Left ventricle myocardium superior (tissue), 1 donor: ENCODE measurements around the gene NAV2. TPM values are rescaled to one million over a fixed set of nuclear protein-coding genes. Genes with fewer than 3 reads are reported as not detected.

ENCODE experiments used
- ATAC-seq: fragments of 200-7000 bp; cut with Tn5 transposase; one replicate; pipeline ENCODE4 v1.9.1; 2020; ENCODE audit warnings: mild to moderate bottlenecking, moderate library complexity
- DNase-seq: peaks from one replicate; pipeline ENCODE4 v3.0.0-alpha.2; 2020
- intact Hi-C: fragments of 100-400 bp; cut with micrococcal nuclease; formaldehyde crosslinking; loops from one replicate; pipeline ENCODE4 v1.11.0; 2022
- total RNA-seq: library from RNA; stranded (reverse); fragmentation: NEBNext Ultra II Directional; extraction: Animal tissue kit (Norgen Biotek cat#: 25700); gene quantifications from one replicate; pipeline ENCODE4 v1.2.1, GENCODE V29; 2021
- donor health status: DM: no; HTN: yes; CAD: no; lungs with severe emphysema.

Gene NAV2
- total RNA-seq, 1 donor from 2014 or later: 8.8 TPM

- ATAC-seq (no peak), DNase-seq (no peak)
- intact Hi-C loops: no loop called here
Measured at GRCh38 chr11:19866521-19866920, 153.9 kb downstream of the NAV2 start.

GRCh38 chr11:19867064-19867463 is 154.4 kb downstream of the NAV2 start:
- intact Hi-C loops: no loop called here
- ATAC-seq (no peak), DNase-seq (no peak)

GRCh38 chr11:19868281-19868821 is 155.7 kb downstream of the NAV2 start:
- ATAC-seq (peak; percentile 90), DNase-seq (peak; percentile 37)
- intact Hi-C loops: no loop called here

- intact Hi-C loops: no loop called here
- ATAC-seq: no peak
- no peak for DNase-seq
Measured at GRCh38 chr11:19868871-19869270, 156.2 kb downstream of the NAV2 start.

GRCh38 chr11:19869466-19869865 is 156.8 kb downstream of the NAV2 start:
- no peak for DNase-seq
- intact Hi-C loops: no loop called here

GRCh38 chr11:19869946-19870589 is 157.4 kb downstream of the NAV2 start:
- intact Hi-C loops: loop anchor here (10.0 kb wide), 1 partner anchor 105 kb away; no protein-coding TSS in a partner anchor
- ATAC-seq (peak; percentile 36), DNase-seq (no peak)

More at GRCh38 chr11:19869466-19869865, 156.8 kb downstream of the NAV2 start:
- no peak for ATAC-seq

- no peak for DNase-seq
- intact Hi-C loops: loop anchor here (10.0 kb wide), 1 partner anchor 107 kb away; no protein-coding TSS in a partner anchor
- ATAC-seq: no peak
Measured at GRCh38 chr11:19871531-19871930, 158.9 kb downstream of the NAV2 start.

- ATAC-seq (no peak), DNase-seq (no peak)
- intact Hi-C loops: loop anchor here (10.0 kb wide), 1 partner anchor 108 kb away; no protein-coding TSS in a partner anchor
Measured at GRCh38 chr11:19872512-19873145, 160.0 kb downstream of the NAV2 start.

- intact Hi-C loops: loop anchor here (10.0 kb wide), 1 partner anchor 109 kb away; no protein-coding TSS in a partner anchor
- peak; percentile 38 for ATAC-seq
- no peak for DNase-seq
Measured at GRCh38 chr11:19873730-19874129, 161.1 kb downstream of the NAV2 start.

GRCh38 chr11:19874266-19874665 is 161.6 kb downstream of the NAV2 start:
- no peak for DNase-seq
- ATAC-seq: no peak
- intact Hi-C loops: loop anchor here (10.0 kb wide), 1 partner anchor 109 kb away; no protein-coding TSS in a partner anchor

GRCh38 chr11:19876750-19877149 is 164.1 kb downstream of the NAV2 start:
- DNase-seq (no peak), ATAC-seq (no peak)
- intact Hi-C loops: loop anchor here (10.0 kb wide), 1 partner anchor 112 kb away; no protein-coding TSS in a partner anchor

- intact Hi-C loops: loop anchor here (10.0 kb wide), 1 partner anchor 114 kb away; no protein-coding TSS in a partner anchor
- ATAC-seq: no peak
Measured at GRCh38 chr11:19878520-19878919, 165.9 kb downstream of the NAV2 start.

GRCh38 chr11:19879307-19880087 is 166.9 kb downstream of the NAV2 start:
- DNase-seq (peak; percentile 65), ATAC-seq (peak; percentile 96)
- intact Hi-C loops: loop anchor here (10.0 kb wide), 1 partner anchor 115 kb away; no protein-coding TSS in a partner anchor

More at GRCh38 chr11:19878520-19878919, 165.9 kb downstream of the NAV2 start:
- DNase-seq: no peak

GRCh38 chr11:19880088-19880345 is 167.4 kb downstream of the NAV2 start:
- ATAC-seq (no peak), DNase-seq (no peak)
- intact Hi-C loops: no loop called here

- intact Hi-C loops: no loop called here
- ATAC-seq (peak; percentile 14), DNase-seq (no peak)
Measured at GRCh38 chr11:19881177-19881576, 168.5 kb downstream of the NAV2 start.

GRCh38 chr11:19882356-19882755 is 169.7 kb downstream of the NAV2 start:
- ATAC-seq (no peak), DNase-seq (no peak)
- intact Hi-C loops: no loop called here

GRCh38 chr11:19886498-19886897 is 173.9 kb downstream of the NAV2 start:
- no peak for ATAC-seq
- intact Hi-C loops: no loop called here

GRCh38 chr11:19887842-19888241 is 175.2 kb downstream of the NAV2 start:
- no peak for ATAC-seq
- intact Hi-C loops: no loop called here

More at GRCh38 chr11:19886498-19886897, 173.9 kb downstream of the NAV2 start:
- DNase-seq: no peak

GRCh38 chr11:19889531-19889930 is 176.9 kb downstream of the NAV2 start:
- DNase-seq: no peak
- ATAC-seq: no peak
- intact Hi-C loops: no loop called here

More at GRCh38 chr11:19887842-19888241, 175.2 kb downstream of the NAV2 start:
- DNase-seq: no peak
